Astrocyte (in vitro differentiated cells and primary cell): ENCODE data around the gene TEKT3.

Experiments
- CTCF ChIP-seq: IDR thresholded peaks from 2 replicates; pipeline ENCODE4 v1.5.1; 2011; ENCODE audit warnings: low read depth, mild to moderate bottlenecking, inconsistent platforms, low read length, moderate library complexity; ENCODE audit not compliant: insufficient read depth
- EZH2 ChIP-seq: IDR thresholded peaks from 2 replicates; pipeline ENCODE4 v1.6.1; 2012; ENCODE audit warnings: mild to moderate bottlenecking, low read length, inconsistent platforms; ENCODE audit not compliant: insufficient read depth

- TF ChIP-seq CTCF = no peak
- no peak for TF ChIP-seq EZH2
Observed at GRCh38 chr17:15380446-15380845, 39.0 kb upstream of the TEKT3 start.
